Measurements from ENCODE around the gene TNFRSF1B.

The TNFRSF1B gene

DNA sequence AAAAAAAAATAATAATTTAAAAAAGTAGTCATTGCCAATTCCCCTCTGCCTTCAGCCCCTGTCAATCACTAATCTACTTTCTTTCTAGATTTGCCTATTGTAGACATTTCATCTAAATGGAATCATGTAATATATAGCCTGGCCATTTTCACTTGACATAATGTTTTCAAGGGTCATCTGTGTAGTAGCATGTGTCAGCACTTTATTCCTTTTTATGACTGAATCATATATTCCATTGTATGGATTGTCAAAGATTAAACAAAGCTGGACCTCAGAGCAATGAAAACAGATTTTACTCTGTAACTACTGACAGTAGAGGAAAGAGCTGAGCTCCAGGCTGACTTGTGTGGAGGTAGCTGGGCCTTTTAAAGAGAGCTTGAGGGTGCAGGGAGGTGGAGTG is 78.9 kb downstream of the TNFRSF1B start:
- in situ Hi-C loops (cut with HindIII; ENCODE audit: low sequenced_read_pairs) = no loop called here
- DNase-seq (ENCODE audit: low read depth, low spot score) = no peak
- TF ChIP-seq, protein P1, sequence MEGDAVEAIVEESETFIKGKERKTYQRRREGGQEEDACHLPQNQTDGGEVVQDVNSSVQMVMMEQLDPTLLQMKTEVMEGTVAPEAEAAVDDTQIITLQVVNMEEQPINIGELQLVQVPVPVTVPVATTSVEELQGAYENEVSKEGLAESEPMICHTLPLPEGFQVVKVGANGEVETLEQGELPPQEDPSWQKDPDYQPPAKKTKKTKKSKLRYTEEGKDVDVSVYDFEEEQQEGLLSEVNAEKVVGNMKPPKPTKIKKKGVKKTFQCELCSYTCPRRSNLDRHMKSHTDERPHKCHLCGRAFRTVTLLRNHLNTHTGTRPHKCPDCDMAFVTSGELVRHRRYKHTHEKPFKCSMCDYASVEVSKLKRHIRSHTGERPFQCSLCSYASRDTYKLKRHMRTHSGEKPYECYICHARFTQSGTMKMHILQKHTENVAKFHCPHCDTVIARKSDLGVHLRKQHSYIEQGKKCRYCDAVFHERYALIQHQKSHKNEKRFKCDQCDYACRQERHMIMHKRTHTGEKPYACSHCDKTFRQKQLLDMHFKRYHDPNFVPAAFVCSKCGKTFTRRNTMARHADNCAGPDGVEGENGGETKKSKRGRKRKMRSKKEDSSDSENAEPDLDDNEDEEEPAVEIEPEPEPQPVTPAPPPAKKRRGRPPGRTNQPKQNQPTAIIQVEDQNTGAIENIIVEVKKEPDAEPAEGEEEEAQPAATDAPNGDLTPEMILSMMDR (IDR thresholded peaks at IDR 0.05; ENCODE audit: low read depth, low read length) = no peak

DNA sequence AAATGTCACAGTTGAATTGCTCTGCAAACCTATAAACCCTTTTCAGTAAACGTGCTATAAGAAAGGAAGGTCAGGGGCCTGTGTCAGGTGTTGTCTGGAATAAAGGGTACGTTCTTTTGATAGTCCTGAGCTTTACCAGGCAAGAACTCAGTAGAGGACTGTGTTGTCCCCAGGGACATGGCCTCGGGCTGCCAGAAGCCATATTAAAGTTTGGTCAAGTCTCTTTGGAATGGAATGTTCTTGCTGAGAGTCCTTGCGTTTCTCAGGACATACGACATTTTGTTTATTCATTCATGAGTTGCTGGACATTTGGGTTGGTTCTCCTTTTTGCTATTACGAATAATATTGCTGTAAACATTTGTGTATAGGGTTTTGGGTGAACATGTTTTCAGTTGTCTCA is 79.8 kb downstream of the TNFRSF1B start:
- TF ChIP-seq, protein P1 (IDR thresholded peaks at IDR 0.05; ENCODE audit: low read depth, low read length) = no peak
- no peak overlapping the region for H3K4me3 ChIP-seq (ENCODE audit: low read depth, low read length)
- in situ Hi-C loops (cut with HindIII; ENCODE audit: low sequenced_read_pairs) = no loop called here
- DNase-seq (ENCODE audit: low read depth, low spot score) = no peak

More for the DNA sequence above, 78.9 kb downstream of the TNFRSF1B start:
- no peak overlapping the region for H3K4me3 ChIP-seq (ENCODE audit: low read depth, low read length)

DNA sequence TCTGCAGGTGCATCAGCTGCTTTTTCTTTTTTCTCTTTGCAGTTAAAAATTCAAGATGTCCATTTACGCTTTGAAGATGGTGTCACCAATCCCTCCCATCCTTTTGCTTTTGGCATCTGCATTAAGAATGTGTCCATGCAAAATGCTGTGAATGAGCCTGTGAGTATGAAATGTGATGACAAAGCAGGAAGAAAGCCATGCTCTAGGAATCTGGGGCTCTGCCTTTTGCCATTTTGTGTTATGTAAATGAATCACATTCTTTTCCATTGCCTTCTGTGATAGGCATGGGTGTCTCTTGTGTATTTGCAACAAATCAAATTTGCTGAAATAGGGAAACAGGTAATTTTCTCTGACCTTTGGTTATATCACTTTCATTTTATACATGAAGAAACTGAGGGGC is 82.4 kb downstream of the TNFRSF1B start:
- no peak for DNase-seq (ENCODE audit: low read depth, low spot score)

DNA sequence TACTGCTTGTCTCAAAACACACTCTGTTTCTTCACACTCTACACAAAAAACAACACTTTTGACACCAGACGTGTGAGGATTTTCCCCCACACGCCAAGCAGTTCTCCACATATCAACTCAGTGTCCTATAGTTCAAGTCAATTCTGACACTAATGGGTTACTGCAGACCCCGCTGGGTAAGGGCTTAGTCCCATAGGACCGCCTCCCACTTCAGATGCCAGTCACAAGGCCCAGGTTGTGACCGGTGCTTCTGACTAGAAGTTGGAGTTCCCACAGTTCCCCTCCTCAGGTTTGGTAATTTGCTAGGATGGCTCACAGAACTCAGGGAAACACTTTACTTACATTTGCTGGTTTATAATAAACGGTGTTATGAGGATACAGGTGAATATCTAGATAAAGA is 83.0 kb downstream of the TNFRSF1B start:
- in situ Hi-C loops (cut with HindIII; ENCODE audit: low sequenced_read_pairs) = no loop called here
- H3K4me3 ChIP-seq (ENCODE audit: low read depth, low read length) = no peak overlapping the region
- DNase-seq (ENCODE audit: low read depth, low spot score) = no peak
- TF ChIP-seq, protein P1 (IDR thresholded peaks at IDR 0.05; ENCODE audit: low read depth, low read length) = no peak

More for the DNA sequence above, 82.4 kb downstream of the TNFRSF1B start:
- in situ Hi-C loops (cut with HindIII; ENCODE audit: low sequenced_read_pairs) = no loop called here
- no peak overlapping the region for H3K4me3 ChIP-seq (ENCODE audit: low read depth, low read length)
- TF ChIP-seq, protein P1 (IDR thresholded peaks at IDR 0.05; ENCODE audit: low read depth, low read length) = no peak

DNA sequence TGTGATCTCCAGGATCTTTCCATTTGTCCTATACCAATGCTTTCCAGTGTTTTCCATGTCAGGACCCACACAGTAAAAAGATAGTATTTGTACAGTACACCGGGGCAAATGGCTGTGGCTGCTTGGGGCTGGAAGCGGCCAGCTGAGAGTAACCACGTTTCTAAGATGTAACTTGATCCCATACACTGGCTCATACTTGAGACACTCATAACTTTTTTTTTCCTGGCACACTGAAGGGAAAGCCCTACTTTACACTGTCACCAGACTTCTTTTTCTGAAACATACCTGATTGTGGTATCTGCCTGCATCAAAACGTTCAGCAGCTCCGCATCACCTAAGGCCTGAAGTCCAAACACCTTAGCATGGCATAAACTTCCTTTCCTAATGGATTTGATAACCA is 84.7 kb downstream of the TNFRSF1B start:
- in situ Hi-C loops (cut with HindIII; ENCODE audit: low sequenced_read_pairs) = no loop called here
- H3K4me3 ChIP-seq (ENCODE audit: low read depth, low read length) = no peak overlapping the region
- DNase-seq (ENCODE audit: low read depth, low spot score) = peak; percentile 52
- TF ChIP-seq, protein P1 (IDR thresholded peaks at IDR 0.05; ENCODE audit: low read depth, low read length) = no peak

DNA sequence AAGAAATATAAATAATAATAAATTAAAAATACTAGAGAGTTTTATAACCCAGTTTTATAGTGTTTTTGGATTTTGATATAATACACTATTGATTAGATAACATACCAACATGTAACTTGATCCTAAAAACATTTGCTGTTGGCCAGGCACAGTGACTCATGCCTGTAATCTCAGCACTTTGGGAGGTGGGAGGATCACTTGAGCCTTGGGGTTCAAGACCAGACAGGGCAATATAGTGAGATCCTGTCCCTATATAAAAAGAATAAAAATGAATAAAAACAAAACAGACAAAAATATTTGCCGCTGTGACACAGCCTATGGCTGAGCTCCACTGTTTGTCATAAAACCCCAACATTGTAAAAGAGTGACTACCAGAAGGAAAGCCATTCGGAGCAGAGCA is 89.1 kb downstream of the TNFRSF1B start:
- in situ Hi-C loops (cut with HindIII; ENCODE audit: low sequenced_read_pairs) = no loop called here

More for the DNA sequence above, 89.1 kb downstream of the TNFRSF1B start:
- no peak for DNase-seq (ENCODE audit: low read depth, low spot score)
- TF ChIP-seq, protein P1 (IDR thresholded peaks at IDR 0.05; ENCODE audit: low read depth, low read length) = no peak
- no peak overlapping the region for H3K4me3 ChIP-seq (ENCODE audit: low read depth, low read length)

Measured in astrocyte of the spinal cord (primary cell).